Endothelial cell of umbilical vein (primary cell): Measurements from ENCODE around the gene CAMTA1. TPM values are rescaled to one million over a fixed set of nuclear protein-coding genes. Genes with fewer than 3 reads are reported as not detected.
A peak's percentile ranks its signal among the peaks of the same experiment; 100 is the strongest.

Source experiments
- BruUV-seq: library from RNA; stranded (reverse); fragments of 400-500 nt; replicated peaks from 2 replicates; lab custom pipeline; 2021; lab: Mats Ljungman, UMichigan
- CTCF ChIA-PET: fragments of 300-600, 350-600 bp; sonication (Branson Sonifier 250); formaldehyde crosslinking; loops from one replicate; lab custom pipeline; 2021; ENCODE audit warnings: antibody characterized with exemption, inconsistent platforms; lab: Charles Lee
- POLR2A ChIA-PET: fragments of 300-600, 350-600 bp; sonication (Branson Sonifier 250); formaldehyde crosslinking; loops from one replicate; lab custom pipeline; 2021; ENCODE audit warnings: antibody characterized with exemption, inconsistent platforms; lab: Charles Lee
- DNase-seq: peaks from one replicate; pipeline ENCODE4 v3.0.0-alpha.2; 2011; ENCODE audit warnings: low read depth, low spot score
- FAIRE-seq: peaks from 2 replicates; lab custom pipeline; 2011; peaks lifted over from hg19 to GRCh38; lab: Jason Lieb, UNC
- H2AFZ ChIP-seq: 2 replicates; pipeline ENCODE4 v1.6.0; 2012; ENCODE audit warnings: low read depth, low read length, control low read depth, inconsistent platforms
- H3K27ac ChIP-seq: 2 replicates; pipeline ENCODE4 v1.5.1; 2011; ENCODE audit warnings: low read depth, mild to moderate bottlenecking, control low read depth, low read length, moderate library complexity; ENCODE audit not compliant: insufficient read depth
- H3K27me3 ChIP-seq, 2 experiments: 2 replicates each; pipeline versions ENCODE4 v1.6.0 to v1.6.1; 2011; ENCODE audit warnings: low read length in 2 of 2, mixed read lengths in 1 of 2; ENCODE audit not compliant: control insufficient read depth in 2 of 2, insufficient read depth in 2 of 2
- H3K36me3 ChIP-seq, 2 experiments: 2 replicates in 1 of 2; 3 replicates in 1 of 2; pipeline ENCODE4 v1.5.1; 2011; ENCODE audit warnings: low read length in 2 of 2, mild to moderate bottlenecking in 1 of 2, moderate library complexity in 1 of 2; ENCODE audit not compliant: control insufficient read depth in 2 of 2, insufficient read depth in 2 of 2; ENCODE audit errors: extremely low read depth in 1 of 2
- H3K4me1 ChIP-seq: 3 replicates; pipeline ENCODE4 v1.5.1; 2011; ENCODE audit warnings: mild to moderate bottlenecking, low read length; ENCODE audit not compliant: control insufficient read depth, insufficient read depth; ENCODE audit errors: extremely low read depth
- H3K4me2 ChIP-seq: 2 replicates; pipeline ENCODE4 v1.6.1; 2011; ENCODE audit warnings: low read length, control low read depth, mixed read lengths; ENCODE audit not compliant: insufficient read depth
- H3K4me3 ChIP-seq, 3 experiments: fragments of 200-600 bp in 1 of 3; sonication (generic), shearing (Covaris generic) in 1 of 3; replicated peaks in 1 of 3; 2 replicates each; pipeline ENCODE4 v1.5.1; 2011 to 2016; ENCODE audit warnings: control low read depth in 3 of 3, low read length in 3 of 3, mild to moderate bottlenecking in 2 of 3, inconsistent platforms in 1 of 3, low read depth in 1 of 3, moderate library complexity in 1 of 3; ENCODE audit not compliant: insufficient read depth in 1 of 3
- H3K79me2 ChIP-seq: 2 replicates; pipeline ENCODE4 v1.6.0; 2012; ENCODE audit warnings: low read length, inconsistent platforms; ENCODE audit not compliant: control insufficient read depth, insufficient read depth
- H3K9ac ChIP-seq: replicated peaks from 2 replicates; pipeline ENCODE3; 2011; ENCODE audit warnings: low read length, control low read depth; ENCODE audit not compliant: insufficient read depth; ENCODE audit errors: extremely low read depth
- H3K9me1 ChIP-seq: replicated peaks from 3 replicates; pipeline ENCODE4 v1.6.0; 2011; ENCODE audit warnings: mild to moderate bottlenecking, low read length; ENCODE audit not compliant: control insufficient read depth, insufficient read depth; ENCODE audit errors: extremely low read depth
- H3K9me3 ChIP-seq: replicated peaks from 2 replicates; pipeline ENCODE4 v1.5.1; 2012; ENCODE audit warnings: low read length, inconsistent platforms; ENCODE audit not compliant: control insufficient read depth, insufficient read depth
- H4K20me1 ChIP-seq: replicated peaks from 2 replicates; pipeline ENCODE3; 2011; ENCODE audit warnings: mild to moderate bottlenecking, low read length; ENCODE audit not compliant: control insufficient read depth, insufficient read depth; ENCODE audit errors: extremely low read depth
- CTCF ChIP-seq, 2 donors: IDR thresholded peaks; 1 replicate in 1 of 2; 2 replicates in 1 of 2; pipeline ENCODE4 v1.5.1; 2011; ENCODE audit warnings: low read length in 2 of 2, mild to moderate bottlenecking in 2 of 2, moderate library complexity in 2 of 2, control low read depth in 1 of 2, inconsistent platforms in 1 of 2, low read depth in 1 of 2; ENCODE audit not compliant: insufficient read depth in 1 of 2; ENCODE audit errors: extremely low read depth in 1 of 2
- EZH2 ChIP-seq: IDR thresholded peaks from 2 replicates; pipeline ENCODE4 v1.6.1; 2012; ENCODE audit warnings: borderline replicate concordance, low read depth, mild to moderate bottlenecking, moderate library complexity, low read length, inconsistent platforms; ENCODE audit not compliant: severe bottlenecking
- FOS ChIP-seq: IDR thresholded peaks from 2 replicates; pipeline ENCODE4 v1.6.1; 2011; ENCODE audit warnings: mild to moderate bottlenecking, low read length, moderate library complexity, borderline replicate concordance; ENCODE audit not compliant: insufficient read depth
- GATA2 ChIP-seq: IDR thresholded peaks from 2 replicates; pipeline ENCODE4 v1.7.0; 2011; ENCODE audit warnings: low read depth, mild to moderate bottlenecking, moderate library complexity, mixed read lengths, low read length; ENCODE audit not compliant: insufficient read length, insufficient read depth
- JUN ChIP-seq: IDR thresholded peaks from 2 replicates; pipeline ENCODE4 v1.6.1; 2011; ENCODE audit warnings: borderline replicate concordance, low read depth; ENCODE audit not compliant: insufficient read length, insufficient read depth
- MAX ChIP-seq: IDR thresholded peaks from 2 replicates; pipeline ENCODE4 v1.6.1; 2011; ENCODE audit not compliant: insufficient read depth, insufficient read length
- MYC ChIP-seq: IDR thresholded peaks from one replicate; pipeline ENCODE4 v1.6.1; 2011; ENCODE audit warnings: mild to moderate bottlenecking, low read depth, low read length
- POLR2A ChIP-seq: IDR thresholded peaks from 2 replicates; pipeline ENCODE4 v1.6.1; 2012; ENCODE audit warnings: low read depth, mild to moderate bottlenecking, control low read depth, low read length
- POLR2AphosphoS5 ChIP-seq: IDR thresholded peaks from 2 replicates; pipeline ENCODE4 v1.6.1; 2012; ENCODE audit warnings: low read depth, mild to moderate bottlenecking, control low read depth, low read length, moderate library complexity; ENCODE audit not compliant: insufficient read depth
- dilution Hi-C: fragments of 300-500 bp; cut with MboI; formaldehyde crosslinking; loops from one replicate; pipeline ENCODE4 v1.15.0; 2019; ENCODE audit warnings: low sequenced_read_pairs; ENCODE audit not compliant: extremely low pct_ligation_motif_present
- intact Hi-C: fragments of 100-400 bp; cut with micrococcal nuclease; formaldehyde crosslinking; loops from one replicate; pipeline ENCODE4 v1.10.0; 2022
- polyA plus RNA-seq, 4 experiments: library from polyadenylated mRNA; depleted of rRNA in 3 of 4; stranded (reverse) in 3 of 4; unstranded in 1 of 4; fragments of >200 nt; gene quantifications; 2 replicates each; pipeline versions ENCODE4 v1.2.1 to v1.2.3, GENCODE V29; 2011 to 2012; ENCODE audit warnings: missing spikeins in 1 of 4
- total RNA-seq: library from RNA; stranded (reverse); gene quantifications from 2 replicates; pipeline ENCODE4 v1.2.3, GENCODE V29; 2021

The CAMTA1 gene
- total and polyA plus RNA-seq, 2 donors (not counting 3 experiments of a cell fraction or from before 2014, with no cell fraction given), result 50.8 to 92.7 TPM

GRCh38 chr1:6796095-6796494 lies 10.8 kb downstream of the CAMTA1 start:
- no peak overlapping the region for H2AFZ ChIP-seq
- POLR2A ChIA-PET, result interaction anchor here (1.2 kb wide), 1 partner anchor 11 kb away, joined by 4 read pairs; the partner anchor contains the start of gene CAMTA1
- H3K4me1 ChIP-seq, result peaks cover 43% of the 10 kb centered on the region
- H3K36me3 ChIP-seq, result no peaks in the 10 kb centered on the region
- intact Hi-C loops, result loop anchor here (10.0 kb wide), 1 partner anchor 749 kb away; no protein-coding TSS in a partner anchor
- CTCF ChIA-PET, result interaction anchor here (0.9 to 4.2 kb wide), 19 partner anchors 9 to 422 kb away, joined by 3 to 71 read pairs (median 5); partner anchors contain the start of gene CAMTA1
- no peaks in the 10 kb centered on the region for H3K9me3 ChIP-seq
- dilution Hi-C loops, result no loop called here
- H3K4me3 ChIP-seq, result peak overlapping the region in 1 of 3 experiments; percentile 7
- no TSS peak for BruUV-seq
- TF ChIP-seq CTCF (IDR thresholded peaks at IDR 0.05; ENCODE audit: extremely low read depth in 1 of 2, insufficient read depth in 1 of 2, low read depth in 1 of 2, low read length in 2 of 2), result no peak
- no peak for TF ChIP-seq FOS
- TF ChIP-seq EZH2, result no peak
- no peak for FAIRE-seq
- H3K9ac ChIP-seq, result peak overlapping the region; percentile 76
- no peaks in the 10 kb centered on the region for H3K27me3 ChIP-seq
- H3K4me2 ChIP-seq, result peak overlapping the region; percentile 28
- no peaks in the 10 kb centered on the region for H4K20me1 ChIP-seq
- H3K27ac ChIP-seq, result peak overlapping the region; percentile 88
- H3K79me2 ChIP-seq, result peaks cover 28% of the 10 kb centered on the region
- DNase-seq, result no peak
- no peaks in the 10 kb centered on the region for H3K9me1 ChIP-seq

GRCh38 chr1:6799499-6799898 lies 14.2 kb downstream of the CAMTA1 start:
- peaks cover 40% of the 10 kb centered on the region for H3K4me1 ChIP-seq
- TF ChIP-seq EZH2 (no peak), FOS (no peak), POLR2A (no peak), GATA2 (no peak), JUN (no peak), MAX (no peak), POLR2AphosphoS5 (no peak), MYC (no peak), CTCF (IDR thresholded peaks at IDR 0.05; ENCODE audit: extremely low read depth in 1 of 2, insufficient read depth in 1 of 2, low read depth in 1 of 2, low read length in 2 of 2) (no peak)
- dilution Hi-C loops, result no loop called here
- no peaks in the 10 kb centered on the region for H3K9me1 ChIP-seq
- H4K20me1 ChIP-seq, result no peaks in the 10 kb centered on the region
- no peak overlapping the region for H3K27ac ChIP-seq
- no TSS peak for BruUV-seq
- H3K4me3 ChIP-seq, result no peak overlapping the region
- H3K36me3 ChIP-seq, result no peaks in the 10 kb centered on the region
- H3K9me3 ChIP-seq, result no peaks in the 10 kb centered on the region
- no peaks in the 10 kb centered on the region for H3K27me3 ChIP-seq
- FAIRE-seq (no peak), DNase-seq (no peak)
- no peak overlapping the region for H2AFZ ChIP-seq
- H3K4me2 ChIP-seq, result no peak overlapping the region
- POLR2A ChIA-PET, result interaction anchor here (2.1 kb wide), 1 partner anchor 15 kb away, joined by 5 read pairs; the partner anchor contains the start of gene CAMTA1
- H3K79me2 ChIP-seq, result peaks cover 36% of the 10 kb centered on the region
- intact Hi-C loops, result loop anchor here (10.0 kb wide), 1 partner anchor 745 kb away; no protein-coding TSS in a partner anchor
- no peak overlapping the region for H3K9ac ChIP-seq
- CTCF ChIA-PET, result interaction anchor here (3.0 to 4.2 kb wide), 2 partner anchors 243 to 271 kb away, joined by 12 to 16 read pairs; no protein-coding TSS in a partner anchor
